Cardiac septum (tissue), 1 donor: ENCODE measurements around the gene ANXA2. TPM values are rescaled to one million over a fixed set of nuclear protein-coding genes. Genes with fewer than 3 reads are reported as not detected.
"Not testable (repeated sequence)": the region's sequence is repeated elsewhere in the genome, so short reads cannot be mapped to it uniquely, and the experiment has no call there.

ENCODE experiments used
- DNase-seq: peaks from one replicate; pipeline ENCODE4 v3.0.0-alpha.2; 2020; ENCODE audit warnings: low spot score
- intact Hi-C: fragments of 100-400 bp; cut with DNase I; formaldehyde crosslinking; loops from one replicate; pipeline ENCODE4 v1.14.0; 2022
- total RNA-seq: library from RNA; stranded (reverse); fragmentation: NEBNext Ultra II Directional; extraction: Animal tissue kit (Norgen Biotek cat#: 25700); gene quantifications from one replicate; pipeline ENCODE4 v1.2.1, GENCODE V29; 2021
- donor health status: DM: no; HTN: no; CAD: no.

ANXA2 gene
- total RNA-seq, 1 donor from 2014 or later = 177 TPM

DNA sequence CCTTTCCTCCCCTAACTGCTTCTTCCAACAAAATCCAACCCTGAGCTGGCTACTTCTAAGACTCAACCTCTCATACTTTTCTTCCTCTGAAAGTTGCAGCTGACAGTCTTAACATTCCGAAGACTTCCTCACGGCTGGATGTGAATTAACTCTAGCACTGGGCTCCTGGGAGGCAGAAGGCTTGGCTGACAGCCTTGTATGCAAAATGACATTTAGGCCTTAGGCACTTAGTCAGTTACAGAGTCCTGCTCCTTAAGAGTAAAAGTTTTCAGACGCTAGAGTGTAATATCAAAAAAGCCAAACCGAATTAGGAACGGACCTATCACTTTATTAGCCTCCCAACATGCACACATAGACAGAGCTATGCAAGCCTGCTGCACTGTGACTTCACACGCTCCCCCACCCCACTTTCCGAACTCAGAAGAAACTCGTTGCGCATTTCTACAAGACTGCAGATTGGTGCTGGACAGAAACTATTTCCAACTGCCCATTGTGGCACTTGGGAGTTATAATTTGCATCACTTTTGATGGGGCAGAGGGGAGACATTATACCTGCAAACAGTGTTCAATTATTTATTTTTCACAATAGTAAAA lies 15.5 kb upstream of the ANXA2 start:
- DNase-seq = no peak

DNA sequence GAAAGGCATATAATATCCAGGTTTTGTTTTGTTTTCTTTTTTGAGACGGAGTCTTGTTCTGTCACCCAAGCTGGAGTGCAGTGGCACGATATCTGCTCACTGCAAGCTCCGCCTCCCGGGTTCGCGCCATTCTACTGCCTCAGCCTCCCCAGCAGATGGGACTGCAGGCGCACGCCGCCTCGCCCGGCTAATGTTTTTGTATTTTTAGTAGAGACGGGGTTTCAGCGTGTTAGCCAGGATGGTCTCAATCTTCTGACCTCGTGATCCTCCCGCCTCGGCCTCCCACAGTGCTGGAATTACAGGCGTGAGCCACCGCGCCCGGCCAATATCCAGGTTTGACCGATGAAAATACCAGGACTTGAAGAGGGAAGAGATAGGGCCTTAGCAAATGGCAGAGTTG lies 15.0 kb upstream of the ANXA2 start:
- intact Hi-C loops, DNase-seq: not testable (repeated sequence)

More for the DNA sequence above, 15.5 kb upstream of the ANXA2 start:
- intact Hi-C loops = no loop called here

DNA sequence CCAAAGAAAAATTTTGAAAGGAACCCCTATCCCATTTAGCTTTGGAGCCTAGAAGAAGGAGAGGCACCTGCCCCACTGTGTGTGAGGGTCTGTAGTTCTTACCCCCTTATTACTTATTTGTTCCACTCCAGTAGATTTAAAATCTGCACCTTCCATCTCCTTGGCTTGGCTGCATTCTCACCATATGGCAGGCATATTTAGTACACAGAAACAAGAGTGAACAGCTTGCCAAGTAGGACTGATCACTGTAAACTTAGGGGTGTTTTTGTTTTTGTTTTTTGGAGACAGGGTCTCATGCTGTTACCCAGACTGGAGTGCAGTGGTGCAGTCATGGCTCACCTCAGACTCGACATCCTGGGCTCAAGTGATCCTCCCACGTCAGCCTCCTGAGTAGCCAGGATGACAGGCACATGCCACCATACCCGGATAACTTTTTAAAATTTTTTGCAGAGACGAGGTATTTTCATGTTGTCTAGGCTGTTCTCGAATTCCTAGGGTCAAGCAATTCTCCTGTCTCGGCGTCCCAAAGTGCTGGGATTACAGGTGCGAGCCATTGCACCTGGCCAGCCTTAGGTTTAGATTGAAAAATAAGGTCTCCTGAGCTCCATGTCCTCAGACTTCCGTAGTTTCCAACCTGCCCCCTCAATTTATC lies 14.1 kb upstream of the ANXA2 start:
- intact Hi-C loops = no loop called here
- DNase-seq = no peak

DNA sequence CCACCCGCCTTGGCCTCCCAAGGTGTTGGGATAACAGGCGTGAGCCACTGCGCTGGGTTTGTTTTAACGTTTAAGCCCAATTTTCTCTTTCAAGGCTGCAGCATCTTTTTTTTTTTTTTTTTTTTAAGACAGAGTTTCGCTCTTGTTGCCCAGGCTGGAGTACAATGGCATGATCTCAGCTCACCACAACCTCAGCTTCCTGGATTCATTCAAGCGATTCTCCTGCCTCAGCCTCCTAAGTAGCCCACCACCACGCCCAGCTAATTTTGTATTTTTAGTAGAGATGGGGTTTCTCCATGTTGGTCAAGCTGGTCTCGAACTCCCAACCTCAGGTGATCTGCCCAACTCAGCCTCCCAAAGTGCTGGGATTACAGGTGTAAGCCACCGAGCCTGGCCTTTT lies 12.6 kb upstream of the ANXA2 start:
- DNase-seq, intact Hi-C loops: not testable (repeated sequence)

DNA sequence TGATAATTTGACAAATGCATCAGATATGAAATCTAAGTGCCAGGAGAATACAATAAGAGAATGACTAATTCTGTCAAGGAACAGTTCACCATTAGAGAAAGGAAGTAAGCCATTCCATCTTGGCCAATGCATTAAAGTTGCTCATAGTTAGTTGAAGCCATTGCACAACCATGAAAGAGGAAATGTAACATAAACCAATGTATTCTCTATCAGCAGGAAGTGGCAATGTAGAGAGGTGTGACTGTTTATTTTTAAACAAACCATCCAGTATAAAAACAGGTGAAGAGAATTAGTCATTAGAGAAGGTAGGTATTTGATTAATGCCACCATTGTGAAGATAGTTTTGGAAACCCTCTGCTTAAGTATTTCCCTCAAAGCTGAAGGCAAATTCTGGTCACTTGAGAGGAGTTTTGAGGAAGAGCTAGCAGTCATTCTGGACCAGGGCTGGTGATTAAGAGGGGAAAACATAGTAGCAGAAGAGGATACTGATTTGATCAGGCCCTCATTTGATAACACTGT lies 10.7 kb upstream of the ANXA2 start:
- intact Hi-C loops = no loop called here
- no peak for DNase-seq

DNA sequence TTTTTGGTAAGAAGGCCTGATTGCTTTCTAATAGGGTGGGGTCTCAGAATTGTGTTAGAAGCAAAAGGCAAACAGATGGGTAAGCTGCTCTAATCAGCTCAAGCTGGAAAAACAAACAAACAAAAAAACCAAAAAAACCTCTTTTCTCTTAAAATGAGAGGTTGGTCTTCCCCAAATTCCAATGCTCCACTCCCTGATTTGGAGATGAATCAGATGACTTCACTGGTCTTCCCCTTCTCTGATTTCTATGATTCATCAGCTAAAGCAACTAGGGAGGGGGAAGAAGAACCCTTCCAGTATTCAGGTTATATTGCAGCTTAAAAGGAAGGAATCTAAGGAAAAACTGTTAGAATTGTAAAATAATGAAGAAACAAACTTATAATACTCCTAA lies 9.6 kb upstream of the ANXA2 start:
- intact Hi-C loops = no loop called here
- DNase-seq = no peak

DNA sequence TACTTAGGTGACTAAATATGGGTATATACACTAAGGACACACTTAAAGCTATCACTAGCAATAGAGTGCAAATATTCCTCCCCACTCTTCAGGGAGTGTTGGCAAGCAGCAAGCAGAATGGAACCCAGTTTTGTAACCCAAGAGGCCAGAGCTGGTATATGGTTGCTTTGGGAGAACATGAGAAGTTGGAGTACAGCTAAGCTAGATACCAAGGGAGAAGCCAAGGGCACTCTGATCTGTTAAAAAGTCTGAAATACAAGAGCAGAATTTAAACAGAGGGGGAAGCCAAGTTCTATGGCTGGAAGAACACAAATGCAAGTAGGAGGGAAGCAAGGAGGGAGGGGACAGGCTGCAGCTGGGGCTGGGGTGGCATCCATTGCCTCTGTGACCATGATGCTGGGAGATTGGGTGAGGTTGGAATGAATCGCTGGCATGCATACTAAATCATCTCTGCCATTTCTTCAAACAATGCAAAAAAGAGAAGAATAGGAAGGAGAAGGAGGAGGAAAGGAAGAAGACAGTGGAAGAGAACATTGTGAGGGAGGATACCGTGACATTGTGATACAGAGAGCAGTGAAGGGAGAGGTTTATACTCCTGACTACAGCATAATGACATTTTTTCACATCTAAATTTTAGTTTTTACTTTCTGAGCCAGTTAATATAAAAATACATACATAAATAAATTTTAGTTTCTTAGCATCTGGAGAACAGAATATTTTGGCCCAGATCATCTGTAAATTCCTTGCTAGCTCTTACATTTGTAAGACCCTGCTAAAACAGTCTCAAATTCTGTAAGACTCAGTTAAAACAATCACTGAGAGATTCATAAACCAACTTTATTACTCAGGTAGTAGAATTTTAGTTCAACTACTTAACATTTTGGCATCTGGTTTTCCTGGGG lies 9.0 kb upstream of the ANXA2 start:
- no peak for DNase-seq
- intact Hi-C loops = no loop called here

DNA sequence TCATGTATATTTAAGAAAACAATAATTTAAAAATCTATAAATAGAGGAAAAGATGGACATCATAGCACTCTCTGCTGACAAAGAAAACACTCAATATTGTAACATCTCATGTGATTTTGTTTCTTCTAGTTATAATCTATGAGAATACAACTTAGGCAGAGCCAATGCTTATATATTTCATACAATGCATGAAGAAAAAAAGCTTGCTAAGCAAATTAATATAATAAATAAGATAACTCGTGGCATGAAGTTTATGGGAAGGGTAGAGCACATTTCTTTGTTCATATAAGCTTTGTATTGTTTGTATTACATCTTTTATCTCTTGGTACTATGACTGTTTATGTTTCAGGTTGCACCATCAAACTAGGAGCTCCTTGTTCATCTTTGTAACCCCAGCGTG lies 7.6 kb upstream of the ANXA2 start:
- intact Hi-C loops = no loop called here
- no peak for DNase-seq

DNA sequence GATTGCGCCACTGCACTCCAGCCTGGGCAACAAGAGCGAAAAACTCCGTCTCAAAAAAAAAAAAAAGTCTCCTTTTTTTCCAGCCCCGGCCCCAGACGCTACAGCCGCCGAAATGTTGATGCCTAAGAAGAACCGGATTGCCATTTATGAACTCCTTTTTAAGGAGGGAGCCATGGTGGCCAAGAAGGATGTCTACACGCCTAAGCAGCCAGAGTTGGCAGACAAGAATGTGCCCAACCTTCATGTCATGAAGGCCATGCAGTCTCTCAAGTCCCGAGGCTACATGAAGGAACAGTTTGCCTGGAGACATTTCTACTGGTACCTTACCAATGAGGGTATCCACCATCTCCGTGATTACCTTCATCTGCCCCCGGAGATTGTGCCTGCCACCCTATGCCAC lies 6.6 kb upstream of the ANXA2 start:
- DNase-seq, intact Hi-C loops: not testable (repeated sequence)

DNA sequence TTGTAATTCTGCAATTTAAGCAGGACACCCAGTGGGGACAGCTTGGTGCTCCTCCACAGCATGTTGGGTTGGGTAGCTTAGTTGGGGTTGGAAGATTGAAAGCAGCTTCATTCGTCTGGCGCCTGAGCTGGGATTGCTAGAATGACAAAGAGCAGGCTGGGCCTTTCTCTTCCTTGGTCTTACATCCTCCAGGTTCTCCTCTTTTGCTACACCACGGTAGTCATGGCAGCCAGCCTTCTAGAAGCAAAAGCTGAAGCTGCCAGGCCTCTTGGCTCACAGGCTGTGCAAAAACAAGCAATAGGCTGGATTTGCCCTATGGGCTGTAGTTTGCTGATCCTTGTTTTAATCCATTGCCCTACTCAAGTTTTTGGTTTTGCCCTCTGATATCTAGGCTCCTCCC lies 3.2 kb upstream of the ANXA2 start:
- intact Hi-C loops = no loop called here
- DNase-seq = no peak

DNA sequence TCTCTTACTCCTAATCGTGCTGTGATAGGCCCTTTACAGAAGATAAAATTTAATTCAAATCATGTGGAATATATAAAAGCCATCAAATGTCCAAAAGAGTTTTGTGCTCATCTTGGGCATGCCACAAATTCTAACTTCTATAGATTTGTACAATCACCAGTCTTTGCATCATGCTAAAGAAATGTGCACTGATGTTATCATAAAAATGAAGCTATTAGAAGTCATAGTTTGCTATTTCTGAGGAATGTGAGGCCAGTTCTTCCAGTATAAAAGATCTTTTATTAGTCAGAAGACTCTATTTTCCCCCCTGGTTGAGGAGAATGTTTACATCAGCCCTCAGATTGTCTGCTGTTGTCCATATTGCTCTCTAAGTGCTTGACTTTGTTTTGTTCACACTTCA lies 2.1 kb upstream of the ANXA2 start:
- no peak for DNase-seq
- intact Hi-C loops = no loop called here

DNA sequence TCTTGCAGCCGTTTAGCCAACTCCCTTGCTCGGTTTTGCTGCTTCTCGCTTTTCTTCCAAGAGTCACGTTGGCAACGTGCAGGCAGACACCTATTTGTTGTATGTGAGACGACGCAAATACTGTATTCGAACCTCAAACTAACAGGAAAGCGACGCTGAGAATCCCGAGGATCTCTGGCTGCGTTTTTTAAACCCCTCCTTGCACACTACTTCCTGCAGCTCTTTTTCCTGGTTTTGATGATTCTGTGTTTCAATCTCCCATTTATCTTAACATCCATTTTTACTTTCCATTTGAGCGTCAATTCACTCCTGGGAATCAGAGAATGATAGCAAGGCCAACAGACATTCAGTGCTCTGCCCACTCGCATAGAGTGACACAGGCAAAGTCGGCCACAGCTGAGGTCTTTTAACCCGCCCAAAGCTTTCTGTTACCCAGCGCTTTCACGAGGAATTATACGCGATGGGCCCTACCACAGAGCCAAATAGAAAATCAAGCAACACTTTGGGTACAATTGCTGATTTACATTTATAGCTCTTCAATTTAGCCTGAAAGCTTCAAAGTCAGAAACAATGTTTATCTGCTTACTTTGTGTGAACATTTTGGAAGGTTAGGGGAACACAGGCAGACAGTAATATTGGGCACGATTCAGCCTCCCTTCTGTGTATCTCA lies 1.6 kb upstream of the ANXA2 start:
- intact Hi-C loops = no loop called here
- no peak for DNase-seq

DNA sequence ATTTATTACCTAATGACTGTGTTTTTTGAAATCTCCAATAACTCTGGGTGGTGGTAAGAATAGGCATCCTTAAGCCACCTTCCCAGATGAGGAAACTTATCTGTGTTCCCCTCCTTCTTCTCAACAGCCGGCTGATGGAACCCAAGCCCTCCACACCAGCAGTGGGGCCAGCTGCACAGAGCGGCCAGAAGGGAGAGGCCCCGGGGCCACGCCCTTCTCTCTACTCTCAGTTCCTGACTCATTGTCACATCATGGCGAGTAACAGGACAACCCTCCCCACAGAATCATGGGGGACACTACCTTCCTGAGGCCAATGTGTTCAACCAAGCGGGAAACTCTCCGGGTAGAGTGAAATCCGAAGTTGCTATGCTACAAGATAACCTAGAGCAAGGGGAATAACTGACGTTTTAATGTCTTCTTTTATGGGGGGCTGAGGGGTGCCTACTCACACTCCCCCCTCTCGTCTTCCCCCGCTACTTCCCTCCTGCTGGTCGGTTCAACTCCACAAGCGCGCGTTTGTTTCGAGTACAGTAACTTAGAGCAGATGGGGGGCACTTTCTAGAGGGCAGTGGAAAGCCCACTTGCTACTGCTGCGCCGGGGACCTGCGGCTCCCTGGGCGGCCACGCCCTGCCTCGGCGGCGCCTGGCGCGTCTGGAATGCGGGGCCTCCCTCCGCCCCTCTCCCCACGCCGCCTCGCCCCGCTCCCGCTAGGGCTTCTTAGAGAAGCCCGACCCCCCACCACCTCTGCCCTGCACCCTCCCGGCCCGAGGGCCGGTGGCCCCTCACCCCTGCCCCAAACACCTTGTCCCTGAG lies 621 bp downstream of the ANXA2 start:
- intact Hi-C loops = loop anchor here (2.0 kb wide), 2 partner anchors 26 to 34 kb away; no protein-coding TSS in a partner anchor
- peak; percentile 81 for DNase-seq

DNA sequence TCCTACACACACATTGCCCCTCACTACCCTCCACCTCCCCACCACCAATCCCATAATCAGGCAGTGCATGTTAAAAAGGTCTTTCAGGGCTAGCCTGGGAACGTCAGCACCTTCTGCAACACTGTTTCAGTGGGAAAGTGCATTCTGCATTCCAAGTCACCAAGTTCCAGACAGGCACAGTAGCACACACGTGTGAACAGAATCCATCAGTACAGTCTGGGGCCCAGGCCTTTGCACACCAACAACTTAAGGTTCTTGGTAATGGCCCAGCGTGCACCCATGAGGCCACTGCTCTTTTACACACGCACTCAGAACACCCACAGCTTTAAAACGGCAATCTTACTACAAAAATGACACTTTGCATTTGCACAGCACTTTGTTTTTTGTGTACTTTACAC lies 1.2 kb downstream of the ANXA2 start:
- no peak for DNase-seq
- intact Hi-C loops = loop anchor here (2.0 kb wide), 2 partner anchors 26 to 34 kb away; no protein-coding TSS in a partner anchor

DNA sequence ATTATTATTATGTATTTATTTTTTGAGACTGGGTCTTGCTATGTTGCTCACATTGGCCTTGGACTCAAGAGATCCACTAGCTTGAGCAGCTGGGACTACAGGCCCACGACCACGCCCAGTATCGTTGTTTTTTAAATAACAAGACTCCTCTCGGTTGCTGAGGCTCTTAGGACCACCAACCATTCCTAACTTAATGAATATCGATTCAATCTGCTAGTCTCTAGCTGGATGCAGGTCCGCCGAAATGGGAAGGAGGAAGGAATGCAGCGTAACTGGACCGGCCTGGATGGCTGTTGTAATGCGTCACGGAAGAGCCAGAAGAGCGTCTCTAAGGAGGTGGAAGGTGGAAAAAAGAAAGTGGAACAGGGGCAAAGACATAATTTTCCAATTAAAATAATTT lies 1.7 kb downstream of the ANXA2 start:
- intact Hi-C loops = loop anchor here (2.0 kb wide), 2 partner anchors 25 to 33 kb away; no protein-coding TSS in a partner anchor
- DNase-seq = no peak

DNA sequence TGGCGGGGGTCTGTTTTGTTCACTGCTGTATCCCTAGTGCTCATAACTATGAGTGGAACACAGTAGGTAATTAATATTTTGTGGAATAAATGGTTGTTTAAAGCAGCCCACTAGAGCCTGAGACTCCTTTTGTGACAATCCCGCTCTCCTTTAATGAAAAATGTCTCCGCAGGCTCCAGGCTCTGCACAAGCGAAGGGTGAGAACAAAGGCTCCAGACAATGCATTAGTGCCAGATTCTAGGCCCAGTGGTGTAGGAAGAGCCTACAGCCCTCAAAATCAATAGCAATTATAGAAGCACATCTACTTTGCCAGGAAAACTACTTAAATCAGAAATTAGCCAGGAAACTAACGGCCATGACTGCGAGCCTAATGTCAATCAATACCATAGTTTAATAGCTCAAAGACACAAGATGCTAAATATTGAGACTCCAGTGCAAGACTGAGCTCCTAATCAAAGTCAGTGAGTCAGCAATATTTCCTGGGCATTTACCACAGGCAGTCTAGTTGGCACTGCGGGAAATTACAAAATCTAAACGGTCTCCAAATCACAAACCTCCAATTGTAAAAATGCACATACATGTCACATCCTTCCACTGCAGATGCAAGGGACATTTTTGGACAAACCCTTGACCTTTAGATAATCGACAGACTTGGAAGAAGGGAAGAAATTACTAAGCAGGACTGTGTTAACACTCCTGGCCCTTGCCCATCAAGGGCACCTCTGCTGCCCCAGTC lies 2.3 kb downstream of the ANXA2 start:
- DNase-seq = no peak
- intact Hi-C loops = loop anchor here (2.0 kb wide), 2 partner anchors 25 to 33 kb away; no protein-coding TSS in a partner anchor

DNA sequence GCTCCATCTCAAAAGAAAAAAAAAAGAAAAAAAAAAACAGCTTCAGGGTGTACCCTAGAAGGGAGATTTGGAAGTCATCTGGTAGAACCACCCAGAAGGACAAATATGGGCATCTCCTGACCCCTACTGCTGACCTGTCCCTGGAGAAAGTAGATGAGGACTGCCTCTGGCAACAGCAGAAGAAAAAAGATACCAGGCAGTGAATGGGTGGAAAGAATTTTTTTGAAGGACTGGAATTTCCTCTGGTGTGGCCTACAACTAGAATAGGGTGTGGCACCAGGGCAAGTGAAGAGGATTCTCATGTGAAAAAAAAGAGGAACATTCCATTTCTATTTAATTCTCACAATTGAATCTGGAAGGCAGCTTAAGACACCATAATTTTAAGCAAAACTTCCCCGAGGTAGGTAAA lies 3.1 kb downstream of the ANXA2 start:
- intact Hi-C loops = no loop called here
- no peak for DNase-seq
